SW480 (cell line): ENCODE data around the gene TNIP2.
"Not testable (repeated sequence)": the region's sequence is repeated elsewhere in the genome, so short reads cannot be mapped to it uniquely, and the experiment has no call there.

Source experiments
- DNase-seq: peaks from one replicate; pipeline ENCODE4 v3.0.0-alpha.2; 2016; ENCODE audit warnings: low spot score

The TNIP2 gene

GRCh38 chr4:2794486-2795299, 38.6 kb upstream of the TNIP2 start:
- DNase-seq, result no peak

- peak; percentile 37 for DNase-seq
Measured at GRCh38 chr4:2793586-2794485, 37.7 kb upstream of the TNIP2 start.

GRCh38 chr4:2792711-2793585, 36.8 kb upstream of the TNIP2 start, which contains the start of gene SH3BP2:
Gene SH3BP2 (plus strand): TSS chr4:2793085. CDS start chr4:2820618, 27,533 bp downstream.
- DNase-seq, result no peak

- no peak for DNase-seq
Measured at GRCh38 chr4:2792396-2792710, 36.2 kb upstream of the TNIP2 start.

- DNase-seq, result no peak
Measured at GRCh38 chr4:2791518-2792395, 35.6 kb upstream of the TNIP2 start.

GRCh38 chr4:2790583-2791517, 34.7 kb upstream of the TNIP2 start:
- DNase-seq, result no peak

- DNase-seq, result no peak
Measured at GRCh38 chr4:2789793-2790582, 33.9 kb upstream of the TNIP2 start.

- DNase-seq, result no peak
Measured at GRCh38 chr4:2789351-2789750, 33.2 kb upstream of the TNIP2 start.

GRCh38 chr4:2788532-2789103, 32.5 kb upstream of the TNIP2 start:
- no peak for DNase-seq

- no peak for DNase-seq
Measured at GRCh38 chr4:2788101-2788500, 32.0 kb upstream of the TNIP2 start.

GRCh38 chr4:2787230-2788100, 31.3 kb upstream of the TNIP2 start:
- DNase-seq, result no peak

- DNase-seq, result no peak
Measured at GRCh38 chr4:2786794-2787229, 30.7 kb upstream of the TNIP2 start.

GRCh38 chr4:2786152-2786671, 30.1 kb upstream of the TNIP2 start:
- DNase-seq, result no peak

GRCh38 chr4:2785613-2786012, 29.5 kb upstream of the TNIP2 start:
- DNase-seq, result no peak

- no peak for DNase-seq
Measured at GRCh38 chr4:2783790-2784189, 27.7 kb upstream of the TNIP2 start.

GRCh38 chr4:2781911-2782310, 25.8 kb upstream of the TNIP2 start:
- no peak for DNase-seq

GRCh38 chr4:2780643-2781042, 24.5 kb upstream of the TNIP2 start:
- not testable (repeated sequence) for DNase-seq

GRCh38 chr4:2771264-2771663, 15.1 kb upstream of the TNIP2 start:
- no peak for DNase-seq
